OCI-LY7 (cell line): ENCODE data around the gene HLTF. TPM values are rescaled to one million over a fixed set of nuclear protein-coding genes. Genes with fewer than 3 reads are reported as not detected.

Experiments
- BruUV-seq: library from RNA; stranded (reverse); fragments of 400-500 nt; replicated peaks from 2 replicates; lab custom pipeline; 2021; lab: Mats Ljungman, UMichigan
- CTCF ChIA-PET: fragments of 300-600 bp; sonication (Branson Sonifier 250); formaldehyde crosslinking; loops from one replicate; lab custom pipeline; 2022; ENCODE audit warnings: antibody characterized with exemption; ENCODE audit not compliant: unreplicated experiment; lab: Charles Lee
- POLR2A ChIA-PET: fragments of 300-600 bp; sonication (Branson Sonifier 250); formaldehyde crosslinking; loops from one replicate; lab custom pipeline; 2022; ENCODE audit warnings: antibody characterized with exemption; lab: Charles Lee
- DNase-seq: peaks from one replicate; pipeline ENCODE4 v3.0.0-alpha.2; 2015; ENCODE audit warnings: low spot score
- H2AFZ ChIP-seq: fragments of 200-600 bp; sonication (generic), shearing (Covaris generic); 2 replicates; pipeline ENCODE4 v1.6.1; 2014; ENCODE audit warnings: mild to moderate bottlenecking, antibody characterized with exemption, low read length, moderate library complexity
- H3K27ac ChIP-seq: fragments of 200-600 bp; sonication (generic); 2 replicates; pipeline ENCODE4 v1.5.1; 2014; ENCODE audit warnings: mixed run types, low read depth, mild to moderate bottlenecking, moderate library complexity, low read length, inconsistent platforms; ENCODE audit not compliant: poor library complexity, severe bottlenecking
- H3K36me3 ChIP-seq: fragments of 200-600 bp; sonication (generic); 2 replicates; pipeline ENCODE4 v1.6.1; 2014; ENCODE audit warnings: mild to moderate bottlenecking, antibody characterized with exemption, low read length, moderate library complexity, mixed read lengths; ENCODE audit not compliant: insufficient read depth
- H3K4me1 ChIP-seq: fragments of 200-600 bp; sonication (generic); 2 replicates; pipeline ENCODE4 v1.5.1; 2014; ENCODE audit warnings: mild to moderate bottlenecking, low read length; ENCODE audit not compliant: insufficient read depth, poor library complexity, severe bottlenecking
- H3K4me2 ChIP-seq: fragments of 200-600 bp; sonication (generic); 2 replicates; pipeline ENCODE4 v1.6.1; 2014; ENCODE audit warnings: mild to moderate bottlenecking, low read length
- H3K4me3 ChIP-seq: fragments of 200-600 bp; sonication (generic); 2 replicates; pipeline ENCODE4 v1.5.1; 2014; ENCODE audit warnings: mild to moderate bottlenecking, low read depth, low read length; ENCODE audit not compliant: poor library complexity, severe bottlenecking
- H3K79me2 ChIP-seq: fragments of 200-600 bp; sonication (generic); 2 replicates; pipeline ENCODE4 v1.6.1; 2016; ENCODE audit warnings: low read depth, mild to moderate bottlenecking, low read length, moderate library complexity, mixed read lengths; ENCODE audit not compliant: insufficient read depth
- H3K9me2 ChIP-seq: fragments of 200-600 bp; sonication (generic); 2 replicates; pipeline ENCODE4 v1.6.1; 2016; ENCODE audit warnings: mild to moderate bottlenecking, low read length, mixed read lengths; ENCODE audit not compliant: insufficient read depth
- H3K9me3 ChIP-seq: fragments of 200-600 bp; sonication (generic); 2 replicates; pipeline ENCODE4 v1.6.1; 2014; ENCODE audit warnings: mild to moderate bottlenecking, mixed run types, low read length, mixed read lengths
- H4K20me1 ChIP-seq: fragments of 200-600 bp; sonication (generic); 2 replicates; pipeline ENCODE4 v1.6.1; 2014; ENCODE audit warnings: mild to moderate bottlenecking, antibody characterized with exemption, low read length, moderate library complexity, mixed read lengths; ENCODE audit not compliant: insufficient read depth
- EZH2phosphoT487 ChIP-seq: fragments of 200-600 bp; sonication (generic); IDR thresholded peaks from 2 replicates; pipeline ENCODE4 v1.6.1; 2018; ENCODE audit warnings: low read depth, borderline replicate concordance, mild to moderate bottlenecking, mixed run types, antibody characterized with exemption, low read length, moderate library complexity, mixed read lengths
- intact Hi-C: fragments of 100-400 bp; cut with micrococcal nuclease; formaldehyde crosslinking; loops from one replicate; pipeline ENCODE4 v1.10.0; 2022; ENCODE audit not compliant: unreplicated experiment
- total RNA-seq, 2 experiments: library from RNA; depleted of rRNA in 1 of 2; stranded (reverse); fragments of >200 nt in 1 of 2; shearing (Covaris generic) in 1 of 2; gene quantifications; 2 replicates each; pipeline ENCODE4 v1.2.3, GENCODE V29; 2014 to 2022
- TF ChIP-seq, protein P1 (sequence below): fragments of 200-600 bp; sonication (generic); conservative IDR thresholded peaks from 2 replicates; pipeline ENCODE4 v1.5.1; 2014; ENCODE audit warnings: mild to moderate bottlenecking, antibody characterized with exemption, low read length, moderate library complexity, mixed read lengths

The HLTF gene
- total RNA-seq, 2 experiments from 2014 or later, result 106 to 107 TPM

DNA sequence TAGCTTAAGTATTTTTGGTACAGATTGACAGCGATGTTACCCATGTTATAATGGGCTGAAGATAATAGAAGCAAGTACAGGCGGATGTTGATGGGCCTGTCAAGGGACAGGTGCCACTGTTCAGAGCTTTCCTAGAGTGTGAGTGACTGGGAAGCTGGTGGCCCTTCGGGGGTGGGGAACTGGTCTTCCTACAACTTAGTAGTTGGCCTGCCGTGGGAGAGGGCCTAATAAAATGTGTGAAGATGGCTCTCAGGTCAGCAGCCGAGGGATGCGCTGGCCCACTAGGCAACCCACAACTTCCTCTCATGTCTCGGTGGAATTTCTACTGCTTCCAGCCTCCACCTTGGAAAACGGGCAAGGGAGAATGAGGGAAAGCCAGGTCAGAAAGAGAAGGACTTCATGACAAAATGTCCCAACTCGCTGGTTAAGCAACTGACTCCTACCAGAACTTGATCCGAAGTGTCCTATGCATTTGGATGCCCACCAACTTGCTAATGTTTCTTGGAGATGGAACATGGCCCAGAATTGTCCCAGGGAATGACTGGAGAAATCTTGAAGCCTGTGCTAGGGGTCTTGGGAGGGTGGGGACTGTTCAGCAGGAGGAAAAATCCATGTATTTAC is 93.6 kb downstream of the HLTF start:
- no peak overlapping the region; the same call in 1 of the 2 replicates for H2AFZ ChIP-seq

DNA sequence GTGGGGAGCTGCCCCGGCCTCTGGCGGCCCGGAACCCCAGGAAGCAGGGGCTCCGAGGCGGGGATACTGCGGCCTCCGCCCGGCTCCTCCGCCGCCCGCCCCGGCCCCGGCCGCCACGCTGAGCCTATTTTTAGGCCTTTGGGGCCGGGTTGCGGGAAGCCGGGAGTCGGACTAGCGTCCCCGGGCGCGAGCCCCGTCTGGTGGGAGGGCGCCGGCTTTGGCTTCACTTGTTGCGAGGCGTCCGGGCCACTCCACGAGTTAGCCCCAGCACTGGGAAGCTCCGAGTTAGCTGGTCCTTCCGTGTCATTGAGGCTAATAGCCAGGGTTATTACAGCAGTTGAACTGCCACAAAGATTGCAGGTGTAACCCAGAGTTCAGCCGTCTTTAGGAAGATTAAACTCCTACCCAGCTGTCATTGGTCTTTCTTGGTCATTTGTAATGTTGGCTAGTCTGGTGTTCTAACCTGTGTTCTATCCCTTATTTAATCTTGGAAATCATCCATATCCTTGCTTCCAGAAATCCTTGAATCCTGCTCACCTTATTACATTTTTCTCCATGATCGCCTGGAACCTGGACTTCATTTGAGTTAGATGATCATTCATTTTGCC is 94.2 kb downstream of the HLTF start:
- H2AFZ ChIP-seq, result peak overlapping the region; percentile 100
- BruUV-seq, result no TSS peak
- peak overlapping the region; percentile 50 for H3K27ac ChIP-seq
- H3K9me2 ChIP-seq, result no peaks in the 10 kb centered on the region
- H3K79me2 ChIP-seq, result peaks cover 4% of the 10 kb centered on the region; the same call in 1 of the 2 replicates
- H3K4me3 ChIP-seq, result peak overlapping the region; percentile 81
- H3K4me2 ChIP-seq, result peak overlapping the region; percentile 82
- no peaks in the 10 kb centered on the region for H3K9me3 ChIP-seq
- no peaks in the 10 kb centered on the region for H4K20me1 ChIP-seq
- CTCF ChIA-PET, result interaction anchor here (0.7 to 1.2 kb wide), 2 partner anchors 39 to 138 kb away, joined by 3 read pairs; no protein-coding TSS in a partner anchor
- peaks cover 34% of the 10 kb centered on the region for H3K36me3 ChIP-seq
- intact Hi-C loops, result loop anchor here (5.0 kb wide), 3 partner anchors 135 to 1415 kb away; partner anchors contain the start of genes HPS3, RNF13 and TSC22D2
- POLR2A ChIA-PET, result interaction anchor here (0.7 to 2.1 kb wide), 12 partner anchors 8 to 154 kb away, joined by 3 to 8 read pairs (median 4); partner anchors contain the start of gene HPS3
- DNase-seq, result peak; percentile 61
- H3K4me1 ChIP-seq, result peaks cover 20% of the 10 kb centered on the region
- TF ChIP-seq, protein P1, sequence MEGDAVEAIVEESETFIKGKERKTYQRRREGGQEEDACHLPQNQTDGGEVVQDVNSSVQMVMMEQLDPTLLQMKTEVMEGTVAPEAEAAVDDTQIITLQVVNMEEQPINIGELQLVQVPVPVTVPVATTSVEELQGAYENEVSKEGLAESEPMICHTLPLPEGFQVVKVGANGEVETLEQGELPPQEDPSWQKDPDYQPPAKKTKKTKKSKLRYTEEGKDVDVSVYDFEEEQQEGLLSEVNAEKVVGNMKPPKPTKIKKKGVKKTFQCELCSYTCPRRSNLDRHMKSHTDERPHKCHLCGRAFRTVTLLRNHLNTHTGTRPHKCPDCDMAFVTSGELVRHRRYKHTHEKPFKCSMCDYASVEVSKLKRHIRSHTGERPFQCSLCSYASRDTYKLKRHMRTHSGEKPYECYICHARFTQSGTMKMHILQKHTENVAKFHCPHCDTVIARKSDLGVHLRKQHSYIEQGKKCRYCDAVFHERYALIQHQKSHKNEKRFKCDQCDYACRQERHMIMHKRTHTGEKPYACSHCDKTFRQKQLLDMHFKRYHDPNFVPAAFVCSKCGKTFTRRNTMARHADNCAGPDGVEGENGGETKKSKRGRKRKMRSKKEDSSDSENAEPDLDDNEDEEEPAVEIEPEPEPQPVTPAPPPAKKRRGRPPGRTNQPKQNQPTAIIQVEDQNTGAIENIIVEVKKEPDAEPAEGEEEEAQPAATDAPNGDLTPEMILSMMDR, result no peak
- no peak for TF ChIP-seq EZH2phosphoT487

More for the DNA sequence above, 93.6 kb downstream of the HLTF start:
- TF ChIP-seq, protein P1, result no peak
- no peak for TF ChIP-seq EZH2phosphoT487
- Histone ChIP-seq H4K20me1 (no peaks in the 10 kb centered on the region), H3K27ac (no peak overlapping the region), H3K4me3 (peak overlapping the region; percentile 81), H3K4me2 (peak overlapping the region; percentile 82), H3K9me2 (no peaks in the 10 kb centered on the region), H3K79me2 (peaks cover 4% of the 10 kb centered on the region; the same call in 1 of the 2 replicates), H3K4me1 (peaks cover 20% of the 10 kb centered on the region), H3K9me3 (no peaks in the 10 kb centered on the region), H3K36me3 (peaks cover 37% of the 10 kb centered on the region)
- ChIA-PET CTCF (no interaction called here), POLR2A (interaction anchor here (0.7 to 1.9 kb wide), 11 partner anchors 8 to 137 kb away, joined by 3 to 8 read pairs (median 4); partner anchors contain the start of gene HPS3)
- intact Hi-C loops, result loop anchor here (5.0 kb wide), 3 partner anchors 135 to 1415 kb away; partner anchors contain the start of genes HPS3, RNF13 and TSC22D2
- BruUV-seq, result TSS peak; percentile 63
- no peak for DNase-seq
